Gastrocnemius medialis (tissue), 4 donors: ENCODE data around the gene IL16.

Experiments
- CTCF ChIP-seq, 5 experiments: fragments of 450-650 bp in 3 of 5; fragments of 200-600 bp in 2 of 5; sonication (generic) in 2 of 5; IDR thresholded peaks in 4 of 5; conservative IDR thresholded peaks in 1 of 5; 1 replicate in 4 of 5; 2 replicates in 1 of 5; pipeline ENCODE4 v1.5.1; 2016 to 2019; ENCODE audit warnings: antibody characterized with exemption in 5 of 5, mild to moderate bottlenecking in 3 of 5, moderate library complexity in 3 of 5
- POLR2A ChIP-seq, 2 donors: fragments of 450-650 bp; IDR thresholded peaks; one replicate each; pipeline ENCODE4 v1.6.1; 2017; ENCODE audit warnings: antibody characterized with exemption in 2 of 2, mild to moderate bottlenecking in 2 of 2, moderate library complexity in 2 of 2

GRCh38 chr15:81168131-81168526, 28.6 kb upstream of the IL16 start:
- TF ChIP-seq CTCF (IDR thresholded peaks at IDR 0.05 in 4 of 5, conservative IDR thresholded peaks at IDR 0.05 in 1 of 5), result no peak
- TF ChIP-seq POLR2A (IDR thresholded peaks at IDR 0.05), result no peak
